DOHH2 (cell line): ENCODE data around the gene PNLIPRP3.

Experiments used
- EZH2phosphoT487 ChIP-seq: fragments of 200-600 bp; sonication (generic); IDR thresholded peaks from 2 replicates; pipeline ENCODE4 v1.6.1; 2017; ENCODE audit warnings: borderline replicate concordance, mild to moderate bottlenecking, antibody characterized with exemption, low read length, moderate library complexity, mixed read lengths
- TF ChIP-seq, protein P1 (sequence below): fragments of 200-600 bp; sonication (generic); IDR thresholded peaks from one replicate; pipeline ENCODE4 v1.5.1; 2014; ENCODE audit warnings: antibody characterized with exemption, mild to moderate bottlenecking, low read depth, low read length; ENCODE audit not compliant: poor library complexity, severe bottlenecking

DNA sequence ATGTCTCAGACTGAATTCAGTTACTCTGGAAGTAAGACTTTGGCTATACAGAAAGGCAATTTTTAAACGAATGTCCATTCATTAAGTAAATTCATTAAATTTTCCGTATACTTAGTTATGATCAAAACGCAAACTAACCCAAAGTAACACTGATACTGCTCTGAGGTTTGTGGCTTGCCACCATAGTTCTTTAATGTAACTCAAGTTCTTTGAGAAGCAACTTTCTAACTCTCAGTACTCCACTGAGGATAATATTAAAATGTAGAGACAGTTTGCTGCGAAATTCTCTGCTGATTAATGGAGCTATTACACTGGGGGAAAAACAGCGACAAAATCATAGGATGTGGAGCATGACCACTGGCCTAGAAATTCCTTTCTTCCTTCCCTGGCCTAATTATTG lies 45.4 kb upstream of the PNLIPRP3 start:
- TF ChIP-seq, protein P1, sequence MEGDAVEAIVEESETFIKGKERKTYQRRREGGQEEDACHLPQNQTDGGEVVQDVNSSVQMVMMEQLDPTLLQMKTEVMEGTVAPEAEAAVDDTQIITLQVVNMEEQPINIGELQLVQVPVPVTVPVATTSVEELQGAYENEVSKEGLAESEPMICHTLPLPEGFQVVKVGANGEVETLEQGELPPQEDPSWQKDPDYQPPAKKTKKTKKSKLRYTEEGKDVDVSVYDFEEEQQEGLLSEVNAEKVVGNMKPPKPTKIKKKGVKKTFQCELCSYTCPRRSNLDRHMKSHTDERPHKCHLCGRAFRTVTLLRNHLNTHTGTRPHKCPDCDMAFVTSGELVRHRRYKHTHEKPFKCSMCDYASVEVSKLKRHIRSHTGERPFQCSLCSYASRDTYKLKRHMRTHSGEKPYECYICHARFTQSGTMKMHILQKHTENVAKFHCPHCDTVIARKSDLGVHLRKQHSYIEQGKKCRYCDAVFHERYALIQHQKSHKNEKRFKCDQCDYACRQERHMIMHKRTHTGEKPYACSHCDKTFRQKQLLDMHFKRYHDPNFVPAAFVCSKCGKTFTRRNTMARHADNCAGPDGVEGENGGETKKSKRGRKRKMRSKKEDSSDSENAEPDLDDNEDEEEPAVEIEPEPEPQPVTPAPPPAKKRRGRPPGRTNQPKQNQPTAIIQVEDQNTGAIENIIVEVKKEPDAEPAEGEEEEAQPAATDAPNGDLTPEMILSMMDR, result no peak
- no peak for TF ChIP-seq EZH2phosphoT487
